ENCODE data around the gene VWA3A. TPM values are rescaled to one million over a fixed set of nuclear protein-coding genes. Genes with fewer than 3 reads are reported as not detected.
"Not testable (repeated sequence)": the region's sequence is repeated elsewhere in the genome, so short reads cannot be mapped to it uniquely, and the experiment has no call there.

VWA3A gene
- total RNA-seq, 4 donors from 2014 or later = 0.18 TPM; not detected in 3

- no peaks in the 10 kb centered on the region for H3K4me1 ChIP-seq
- DNase-seq = no peak
- no peaks in the 10 kb centered on the region for H3K36me3 ChIP-seq
- H3K9me3 ChIP-seq = no peaks in the 10 kb centered on the region
- TF ChIP-seq CTCF (IDR thresholded peaks at IDR 0.05) = no peak
- TF ChIP-seq POLR2A (IDR thresholded peaks at IDR 0.05) = no peak
- no peak overlapping the region for H3K27ac ChIP-seq
- H3K4me3 ChIP-seq = no peak overlapping the region
- H3K27me3 ChIP-seq = no peaks in the 10 kb centered on the region
These were observed 52.2 kb downstream of the VWA3A start for GRCh38 chr16:22144520-22144919.

GRCh38 chr16:22147853-22148252 lies 55.5 kb downstream of the VWA3A start:
- H3K9me3 ChIP-seq = no peaks in the 10 kb centered on the region
- no peak for DNase-seq
- H3K27ac ChIP-seq = no peak overlapping the region
- H3K4me1 ChIP-seq = no peaks in the 10 kb centered on the region
- H3K27me3 ChIP-seq = no peaks in the 10 kb centered on the region
- no peak overlapping the region for H3K4me3 ChIP-seq
- H3K36me3 ChIP-seq = no peaks in the 10 kb centered on the region
- TF ChIP-seq POLR2A (IDR thresholded peaks at IDR 0.05) (no peak), CTCF (IDR thresholded peaks at IDR 0.05) (no peak)

- no peak overlapping the region for H3K27ac ChIP-seq
- no peaks in the 10 kb centered on the region for H3K27me3 ChIP-seq
- H3K9me3 ChIP-seq = no peaks in the 10 kb centered on the region
- no peaks in the 10 kb centered on the region for H3K4me1 ChIP-seq
- no peaks in the 10 kb centered on the region for H3K36me3 ChIP-seq
- no peak overlapping the region for H3K4me3 ChIP-seq
- DNase-seq = no peak
- TF ChIP-seq CTCF (IDR thresholded peaks at IDR 0.05) = no peak
- TF ChIP-seq POLR2A (IDR thresholded peaks at IDR 0.05) = no peak
These were observed 59.1 kb downstream of the VWA3A start for GRCh38 chr16:22151246-22151998.

- H3K9me3 ChIP-seq = no peaks in the 10 kb centered on the region
- H3K4me3 ChIP-seq = no peak overlapping the region
- no peak overlapping the region for H3K27ac ChIP-seq
- H3K36me3 ChIP-seq = no peaks in the 10 kb centered on the region
- DNase-seq = no peak
- no peaks in the 10 kb centered on the region for H3K27me3 ChIP-seq
- no peaks in the 10 kb centered on the region for H3K4me1 ChIP-seq
- no peak for TF ChIP-seq CTCF (IDR thresholded peaks at IDR 0.05)
- no peak for TF ChIP-seq POLR2A (IDR thresholded peaks at IDR 0.05)
These were observed 60.0 kb downstream of the VWA3A start for GRCh38 chr16:22152316-22152715.

- not testable (repeated sequence) for H3K4me3 ChIP-seq, H3K9me3 ChIP-seq, H3K4me1 ChIP-seq, DNase-seq, H3K27ac ChIP-seq, H3K36me3 ChIP-seq, H3K27me3 ChIP-seq
These were observed 60.7 kb downstream of the VWA3A start for GRCh38 chr16:22153078-22153477.

- DNase-seq = no peak
- Histone ChIP-seq H3K36me3 (no peaks in the 10 kb centered on the region), H3K9me3 (no peaks in the 10 kb centered on the region), H3K4me1 (peaks cover 0 to 5% (median 0%) of the 10 kb centered on the region in 4 donors), H3K27me3 (no peaks in the 10 kb centered on the region), H3K4me3 (no peak overlapping the region), H3K27ac (no peak overlapping the region)
- TF ChIP-seq CTCF (IDR thresholded peaks at IDR 0.05) (no peak), POLR2A (IDR thresholded peaks at IDR 0.05) (no peak)
These were observed 69.1 kb downstream of the VWA3A start for GRCh38 chr16:22161401-22161800.
